M059J (cell line): ENCODE measurements around the gene AACS. TPM values are rescaled to one million over a fixed set of nuclear protein-coding genes. Genes with fewer than 3 reads are reported as not detected.

Experiments
- DNase-seq: peaks from one replicate; pipeline ENCODE4 v3.0.0-alpha.2; 2012; ENCODE audit warnings: low read depth
- total RNA-seq: library from RNA; depleted of rRNA; stranded (reverse); fragments of >200 nt; shearing (Covaris generic); gene quantifications from 2 replicates; pipeline ENCODE4 v1.2.3, GENCODE V29; 2014

Gene AACS
- total RNA-seq, 1 experiment from 2014 or later, result 25.3 TPM

DNA sequence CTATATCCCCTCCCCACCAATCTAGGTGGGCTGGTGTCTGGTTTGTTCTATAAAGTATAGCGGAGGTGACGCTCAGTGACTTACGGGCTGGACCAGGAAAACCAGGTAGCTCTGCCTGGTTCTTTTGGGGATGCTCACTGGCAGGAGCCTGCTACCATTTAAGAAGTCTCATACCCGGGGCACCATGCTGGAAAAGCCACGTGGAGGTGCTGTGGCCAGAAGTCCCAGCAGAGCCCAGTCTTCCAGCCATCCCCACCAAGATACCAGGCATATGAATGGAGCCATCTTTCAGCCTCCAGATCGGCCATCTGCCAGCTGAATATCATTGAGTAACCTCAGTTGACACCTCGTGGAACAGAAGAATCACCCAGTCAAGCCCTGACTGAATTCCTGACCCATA lies 87.2 kb downstream of the AACS start:
- no peak for DNase-seq

DNA sequence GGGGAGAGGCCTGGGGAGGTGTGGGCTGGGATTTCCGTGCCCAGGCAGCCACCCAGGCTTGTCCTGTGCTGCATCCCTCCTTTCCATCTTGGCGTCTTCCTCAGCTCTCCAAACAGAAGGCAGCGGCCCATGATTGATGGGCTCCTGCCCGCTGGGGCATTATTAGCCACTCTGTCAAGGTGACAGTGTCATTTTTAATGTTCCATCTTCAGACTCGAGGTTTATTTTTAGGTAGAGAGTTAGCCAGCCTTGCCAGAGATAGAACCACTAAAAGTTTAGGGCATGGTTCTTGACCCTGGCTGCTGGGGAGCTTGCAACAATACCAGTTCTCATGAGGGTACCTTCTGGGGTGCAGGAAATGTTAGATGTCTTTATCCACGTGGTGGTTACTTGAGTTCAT lies 90.1 kb downstream of the AACS start:
- no peak for DNase-seq

DNA sequence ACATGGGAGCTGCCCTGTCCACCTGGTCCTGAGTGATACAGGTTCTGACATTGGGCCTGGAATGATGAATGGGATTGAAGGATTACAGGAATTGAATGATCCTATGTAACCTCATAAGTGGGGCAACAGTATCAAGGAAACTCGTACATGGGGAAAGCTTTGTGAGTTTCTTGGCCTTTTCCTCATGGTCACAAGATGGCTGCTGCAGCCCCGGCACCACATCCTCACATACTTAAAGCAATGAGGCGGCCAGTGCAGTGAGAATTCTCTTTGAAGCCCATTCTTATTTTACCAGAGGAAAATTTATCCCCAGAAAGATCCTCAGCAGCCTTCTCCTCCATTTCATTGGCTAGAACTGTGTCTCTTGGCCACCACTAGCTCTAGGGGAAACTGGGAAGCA lies 91.9 kb downstream of the AACS start:
- DNase-seq, result no peak

DNA sequence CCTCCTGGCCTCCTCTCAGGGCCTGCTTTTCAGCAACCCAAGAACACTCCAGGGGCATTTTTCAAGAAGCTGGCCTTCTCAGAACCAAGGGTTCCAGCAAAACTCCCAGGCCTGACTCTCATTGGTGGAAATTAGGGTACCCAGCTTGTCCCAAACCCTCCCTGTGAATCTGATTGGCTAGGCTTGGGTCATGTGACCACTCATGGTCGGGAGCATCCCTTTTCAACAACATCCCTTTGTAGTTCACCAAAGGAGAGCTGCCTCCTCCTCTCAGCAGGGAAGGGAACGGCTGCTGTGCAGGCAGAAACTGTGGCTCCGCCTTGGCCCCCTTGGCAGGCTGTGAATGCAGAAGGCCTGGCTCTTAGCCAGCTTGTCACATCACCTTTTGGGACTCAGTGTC lies 94.5 kb downstream of the AACS start:
- DNase-seq, result no peak

DNA sequence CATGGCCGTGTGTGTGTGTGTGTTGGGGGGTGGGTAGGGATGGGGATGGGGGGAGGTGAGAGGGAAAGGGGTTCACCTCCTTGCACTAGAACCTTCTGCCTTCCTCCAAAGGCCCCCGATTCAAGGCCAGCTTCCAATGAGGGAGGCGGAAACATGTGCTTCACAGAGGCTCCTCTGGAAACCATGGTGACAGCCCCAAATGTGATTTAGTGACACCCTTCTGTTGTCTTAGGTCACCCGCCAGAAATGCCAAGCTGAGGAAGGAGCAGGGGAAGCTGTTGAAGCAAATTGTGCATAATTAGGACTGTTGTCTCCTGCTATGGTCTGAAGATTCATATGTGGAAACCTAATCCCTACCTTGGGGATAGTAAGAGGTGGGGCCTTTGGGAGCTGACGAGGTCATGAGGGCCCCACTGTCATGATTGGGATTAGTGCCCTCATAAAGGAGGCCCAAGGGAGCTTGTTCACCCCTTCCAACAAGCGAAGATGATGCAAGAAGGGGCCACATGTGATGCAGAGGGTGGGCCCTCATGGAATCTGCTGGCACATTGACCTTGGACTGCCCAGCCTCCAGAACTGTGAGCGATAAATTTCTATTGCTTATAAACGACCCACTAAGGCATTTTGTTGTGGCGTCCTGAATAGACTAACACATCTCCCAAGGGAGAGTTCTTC lies 95.2 kb downstream of the AACS start:
- no peak for DNase-seq

DNA sequence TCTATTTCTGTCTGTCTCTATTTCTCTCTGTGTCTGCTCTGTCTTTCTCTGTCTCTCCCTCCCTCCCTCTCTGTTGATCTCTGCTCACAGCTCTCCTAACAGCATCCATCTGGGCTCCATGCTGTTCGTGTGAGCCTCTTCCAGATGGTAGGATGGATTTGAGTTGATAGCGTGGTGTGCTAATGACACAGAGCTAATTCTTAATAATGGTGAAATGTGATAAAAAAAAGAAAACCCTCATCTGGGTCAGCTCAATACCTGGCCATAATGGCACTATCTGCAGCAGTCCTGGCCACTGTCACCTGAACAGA lies 96.4 kb downstream of the AACS start:
- no peak for DNase-seq

DNA sequence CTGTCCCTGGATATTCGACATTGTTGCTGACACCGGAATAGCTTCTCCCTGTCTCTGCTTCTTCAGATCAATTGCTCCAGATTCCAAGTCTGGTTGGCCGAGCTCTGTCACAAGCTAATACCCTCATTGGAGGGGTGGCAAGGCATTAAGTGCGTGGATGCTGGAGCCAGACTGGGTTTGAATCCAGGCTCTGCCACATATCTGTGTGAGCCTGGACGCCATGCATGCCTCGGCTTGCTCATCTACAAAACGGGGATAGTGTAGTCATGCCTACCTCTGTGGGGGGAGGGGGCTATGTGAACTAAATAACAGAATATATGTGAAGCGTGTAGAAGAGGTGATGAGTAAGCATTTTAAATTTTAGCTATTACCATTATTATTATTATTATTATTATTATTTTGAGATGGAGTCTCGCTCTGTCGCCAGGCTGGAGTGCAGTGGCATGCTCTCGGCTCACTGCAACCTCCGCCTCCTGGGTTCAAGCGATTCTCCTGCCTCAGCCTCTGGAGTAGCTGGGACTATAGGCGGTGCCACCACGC lies 97.3 kb downstream of the AACS start:
- no peak for DNase-seq

DNA sequence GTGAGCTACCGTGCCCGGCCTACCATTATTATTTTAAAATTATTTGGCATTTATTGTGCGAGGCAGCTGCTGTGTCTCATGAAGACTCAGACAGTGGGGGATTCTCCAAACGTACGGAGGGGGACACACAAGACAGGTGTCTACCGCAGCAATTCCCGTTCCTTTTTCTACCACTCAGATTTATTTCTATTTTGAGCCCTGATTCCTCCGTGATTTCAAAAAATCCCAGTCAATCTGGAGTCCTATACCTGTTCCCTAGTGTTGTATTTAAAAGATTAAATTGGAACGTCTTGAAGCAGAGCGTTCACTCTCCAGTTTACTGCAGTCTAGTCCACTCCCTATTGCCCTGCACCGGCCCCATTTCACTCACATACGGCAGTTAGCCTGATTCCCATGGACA lies 97.9 kb downstream of the AACS start:
- DNase-seq, result no peak

DNA sequence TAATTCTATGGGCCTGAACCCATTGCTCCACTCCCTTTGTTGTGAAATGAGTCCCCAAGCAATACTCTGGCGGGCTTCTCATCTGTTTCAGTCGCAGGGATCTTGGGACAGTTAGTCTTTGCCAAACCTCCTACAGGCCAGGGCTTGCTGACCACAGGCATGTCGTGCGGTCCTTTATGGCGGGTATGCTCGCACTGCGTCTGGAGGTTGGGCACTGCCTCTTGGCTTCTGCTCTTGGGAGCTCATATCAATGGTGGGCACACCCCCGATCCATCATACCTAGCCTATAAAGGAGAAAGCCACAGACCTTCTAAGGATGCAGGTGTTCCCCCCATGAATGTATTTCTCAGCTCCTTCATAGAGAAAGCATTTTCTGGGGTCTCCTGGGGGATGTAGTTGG lies 99.3 kb downstream of the AACS start:
- DNase-seq, result no peak

DNA sequence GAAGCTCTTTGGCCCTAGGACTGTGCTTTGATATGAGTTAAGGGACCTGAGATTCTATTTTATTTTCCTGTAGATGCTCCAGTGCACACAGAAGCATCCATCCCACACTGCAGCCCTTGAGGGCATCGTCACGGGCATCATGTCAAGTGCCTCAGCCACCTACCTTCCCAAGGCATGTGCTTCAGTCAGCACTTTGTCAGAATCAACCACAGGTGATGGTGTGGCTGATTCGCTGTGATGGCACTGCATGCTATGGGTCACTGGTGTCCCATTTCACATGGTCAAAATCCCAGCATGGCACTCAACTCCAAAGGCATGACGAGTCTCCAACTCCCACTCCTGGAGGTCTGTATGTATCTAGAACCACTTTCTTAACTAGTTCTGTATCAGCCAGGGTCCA lies 100.8 kb downstream of the AACS start:
- DNase-seq, result peak; percentile 48

DNA sequence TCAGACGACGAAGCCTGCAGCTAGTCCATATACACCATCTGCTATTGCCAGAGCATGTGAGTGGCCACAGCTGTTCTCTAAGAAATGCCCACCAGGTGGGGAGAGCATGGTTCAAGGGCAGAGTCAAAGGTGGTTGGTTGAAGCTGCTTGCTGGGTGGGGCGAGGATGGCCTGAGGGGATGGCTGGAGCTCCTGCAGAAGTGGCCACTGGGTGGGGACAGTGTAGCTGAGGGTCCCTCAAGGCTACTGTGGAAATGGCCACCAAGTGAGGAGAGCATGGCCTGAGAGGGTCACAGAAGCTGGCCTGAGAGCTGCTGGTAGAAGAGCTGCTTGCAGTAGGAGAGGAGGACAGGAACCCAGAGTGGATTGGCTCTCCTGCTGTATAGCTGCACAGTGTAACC lies 102.4 kb downstream of the AACS start:
- no peak for DNase-seq

DNA sequence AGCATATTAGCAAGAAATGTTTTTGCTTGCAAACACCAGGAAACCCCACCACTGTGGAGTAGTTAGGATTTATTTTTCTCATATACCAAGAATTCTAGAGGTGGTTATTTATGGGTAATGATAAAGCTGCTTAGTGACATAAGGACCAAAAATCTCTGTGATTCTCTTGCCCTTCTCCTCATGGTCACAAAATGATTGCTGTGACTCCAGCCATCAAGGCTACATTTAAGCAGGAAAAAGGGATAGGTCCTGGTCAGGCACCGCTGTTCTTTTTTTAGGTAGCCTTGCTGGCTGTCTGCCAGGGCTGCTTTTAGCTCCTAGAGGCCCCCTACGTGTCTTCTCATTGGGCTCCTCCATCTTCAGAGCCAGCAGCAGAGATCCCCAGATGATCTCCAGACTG lies 104.2 kb downstream of the AACS start:
- DNase-seq, result no peak

DNA sequence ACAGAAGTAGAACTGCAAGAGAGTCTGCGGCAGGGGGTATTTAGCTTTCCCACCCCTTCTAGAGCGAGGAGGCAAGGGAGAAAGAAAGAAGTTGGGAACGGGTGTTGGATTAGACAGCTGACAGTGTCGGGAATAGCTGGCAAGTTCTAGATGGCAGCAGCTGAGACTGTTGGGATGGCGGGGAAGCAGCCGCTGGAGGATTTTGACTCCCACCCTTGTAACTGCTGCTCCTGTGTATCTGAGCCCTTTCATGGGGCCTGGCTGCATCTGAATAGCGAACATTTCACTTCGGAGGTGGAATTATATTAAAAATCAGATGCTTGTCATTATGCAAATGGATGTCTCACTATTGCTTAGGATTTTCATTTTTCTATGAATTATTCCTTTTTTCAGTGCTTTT lies 104.6 kb downstream of the AACS start:
- no peak for DNase-seq

DNA sequence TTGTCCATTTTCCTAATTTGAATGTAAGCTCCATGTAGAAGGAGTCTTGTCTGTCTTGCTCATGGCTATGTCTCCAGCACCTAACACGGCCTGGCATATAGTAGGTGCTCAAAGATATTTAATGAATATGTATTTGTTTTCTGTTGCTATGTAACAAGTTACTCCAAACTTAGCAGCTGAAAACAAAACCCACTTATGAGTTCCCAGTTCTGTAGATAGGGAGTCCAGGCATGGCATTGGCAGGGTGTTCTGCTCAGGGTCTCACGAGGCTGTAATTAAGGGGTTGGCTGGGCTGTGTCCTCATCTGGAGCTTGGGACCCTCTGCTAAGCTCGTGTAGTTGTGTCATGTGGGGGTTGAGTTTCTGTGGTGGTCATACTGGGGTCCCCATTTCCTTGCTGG lies 106.0 kb downstream of the AACS start:
- no peak for DNase-seq

DNA sequence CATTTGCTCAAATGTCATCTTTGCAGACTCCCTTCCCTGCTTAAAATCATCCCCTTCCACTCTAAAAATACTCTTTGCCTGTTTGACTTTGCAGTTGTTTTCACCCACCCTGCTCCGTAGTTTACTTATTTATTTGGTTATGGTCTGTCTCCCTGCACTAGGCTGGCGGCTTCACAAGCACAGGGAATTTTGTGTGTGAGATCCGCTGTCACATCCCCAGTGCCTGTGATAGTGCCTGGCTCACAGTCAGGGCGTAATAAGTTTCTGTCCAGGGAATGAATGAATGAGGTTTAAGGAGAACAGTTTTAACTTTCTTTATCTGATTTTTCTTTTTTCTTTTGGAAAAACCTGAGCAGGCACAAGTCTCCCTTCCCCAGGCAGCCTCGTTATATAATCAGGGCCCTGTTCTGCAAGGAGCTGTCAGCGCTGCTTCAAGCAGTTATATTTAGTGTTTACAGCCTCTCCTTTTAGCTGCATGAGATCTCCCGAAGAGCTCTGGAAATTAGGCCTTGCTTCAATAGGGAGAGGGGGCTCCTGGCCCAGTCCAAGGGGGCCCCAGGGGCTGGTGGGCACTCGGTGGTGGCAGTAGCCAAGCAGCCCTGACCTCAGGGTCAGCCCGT lies 107.1 kb downstream of the AACS start:
- no peak for DNase-seq

DNA sequence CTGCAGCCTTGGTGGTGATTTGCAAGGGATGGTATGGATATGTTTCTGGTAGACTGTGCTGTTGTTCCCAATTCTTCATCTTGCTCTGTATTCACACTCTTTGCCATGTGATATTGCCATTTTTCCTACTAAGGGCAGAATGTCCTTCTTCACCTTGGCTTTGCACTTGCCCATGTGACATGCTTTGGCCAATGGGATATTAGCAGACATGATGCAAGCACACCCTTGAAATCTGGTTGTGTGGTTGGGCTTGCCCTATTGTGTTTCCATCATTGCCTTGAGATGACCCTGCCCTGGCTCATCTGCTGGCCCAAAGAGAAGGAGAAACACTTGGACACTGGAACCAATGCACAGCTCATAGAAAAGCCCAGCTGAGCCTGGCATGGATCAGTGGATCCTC lies 110.3 kb downstream of the AACS start:
- no peak for DNase-seq

DNA sequence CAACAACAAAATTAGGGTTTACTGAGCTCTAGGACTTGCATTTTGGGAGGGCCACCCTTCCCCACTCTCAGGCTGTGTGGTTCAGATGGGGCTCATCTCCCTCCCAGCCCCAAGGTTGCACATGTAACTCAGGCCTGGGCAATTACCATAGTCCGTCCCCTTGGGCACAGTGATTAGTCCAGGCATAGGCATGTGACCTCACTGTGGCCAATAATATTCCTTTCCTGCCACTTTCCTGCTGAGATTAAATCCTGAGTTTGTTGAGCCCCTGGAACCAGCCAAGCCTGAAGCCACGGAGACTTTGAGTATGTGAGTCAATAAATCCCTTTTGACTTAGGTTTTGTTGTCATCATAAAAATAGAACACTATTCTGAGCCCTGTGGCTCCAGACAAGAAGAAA lies 113.0 kb downstream of the AACS start:
- DNase-seq, result no peak

DNA sequence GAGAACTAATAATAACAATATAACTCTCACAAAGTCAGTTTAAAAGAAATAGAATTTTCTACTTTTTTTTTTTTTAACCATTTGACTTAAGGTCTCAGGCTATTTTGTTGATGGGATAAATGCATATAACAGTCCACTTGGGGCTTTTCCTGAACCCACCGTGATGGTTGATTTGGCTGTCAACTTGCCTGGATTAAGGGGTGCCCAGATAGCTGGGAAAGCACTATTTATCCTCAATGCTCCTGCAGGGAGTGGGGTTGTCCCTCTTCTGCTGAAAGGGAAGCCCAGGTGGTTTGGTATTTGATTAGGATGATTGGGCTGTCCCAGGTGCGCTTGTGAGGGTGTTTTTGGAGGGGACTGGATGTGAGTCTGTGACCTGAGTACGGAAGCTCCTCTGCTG lies 114.9 kb downstream of the AACS start:
- DNase-seq, result no peak

DNA sequence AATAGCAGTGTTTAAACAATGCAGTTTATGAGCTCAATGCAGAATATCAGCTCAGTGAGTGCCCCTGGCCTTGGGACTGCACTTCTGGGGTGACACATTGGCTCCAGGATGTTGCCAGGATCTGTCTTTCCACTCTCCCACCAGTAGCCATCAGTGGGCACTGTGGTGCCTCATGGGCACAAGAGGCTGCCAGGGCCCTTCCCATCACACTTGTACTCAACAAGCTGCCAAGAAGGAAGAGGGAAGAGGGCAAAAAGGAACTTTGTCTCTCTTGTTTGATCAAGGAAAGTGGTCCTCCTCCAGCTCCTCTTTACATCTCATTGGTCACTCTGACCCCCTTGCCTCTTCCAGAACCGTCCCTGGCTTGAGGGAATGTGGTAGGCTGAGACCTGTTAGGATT lies 115.9 kb downstream of the AACS start:
- no peak for DNase-seq

DNA sequence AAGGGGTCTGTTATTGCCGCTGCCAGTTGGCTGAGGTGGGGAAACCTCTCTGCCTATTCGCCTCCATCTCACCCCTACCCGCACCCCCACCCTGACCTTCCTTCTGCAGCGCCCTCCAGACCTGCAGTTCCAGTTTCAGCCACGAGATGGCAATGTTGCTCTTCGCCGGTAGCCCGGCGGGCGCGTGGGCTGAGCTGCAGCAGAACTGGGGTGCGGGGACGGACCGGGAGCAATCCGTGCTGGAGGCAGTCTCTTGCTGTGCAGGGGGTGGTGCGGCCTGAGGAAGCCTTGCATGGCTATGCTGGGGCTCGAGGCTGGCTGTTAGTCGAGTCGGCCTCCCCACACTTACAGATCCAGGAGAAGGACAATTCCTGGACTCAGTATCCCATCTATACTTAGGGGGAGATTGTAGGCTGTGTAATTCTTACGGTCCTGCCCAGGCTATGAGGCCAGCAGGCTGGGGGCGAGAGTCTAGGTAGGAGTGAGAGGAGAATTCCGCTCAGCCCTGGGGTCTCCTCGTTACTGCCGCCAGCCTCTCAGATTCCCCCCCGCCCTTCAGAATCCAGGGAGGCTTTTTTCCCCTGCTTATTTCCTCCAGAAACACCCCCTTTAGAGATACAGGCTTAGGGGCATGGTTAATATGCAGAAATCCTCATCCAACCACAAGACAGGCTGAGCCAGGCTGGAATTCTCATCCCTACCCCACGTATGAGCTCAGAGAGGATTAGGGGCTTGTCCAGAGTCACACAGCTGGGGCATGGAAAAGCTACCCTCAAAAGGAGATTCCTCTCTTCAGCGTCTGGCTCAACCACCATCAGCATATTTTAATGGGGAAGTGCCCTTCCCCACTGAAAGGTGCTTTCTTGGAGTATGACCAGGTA lies 118.2 kb downstream of the AACS start:
- peak; percentile 62 for DNase-seq

DNA sequence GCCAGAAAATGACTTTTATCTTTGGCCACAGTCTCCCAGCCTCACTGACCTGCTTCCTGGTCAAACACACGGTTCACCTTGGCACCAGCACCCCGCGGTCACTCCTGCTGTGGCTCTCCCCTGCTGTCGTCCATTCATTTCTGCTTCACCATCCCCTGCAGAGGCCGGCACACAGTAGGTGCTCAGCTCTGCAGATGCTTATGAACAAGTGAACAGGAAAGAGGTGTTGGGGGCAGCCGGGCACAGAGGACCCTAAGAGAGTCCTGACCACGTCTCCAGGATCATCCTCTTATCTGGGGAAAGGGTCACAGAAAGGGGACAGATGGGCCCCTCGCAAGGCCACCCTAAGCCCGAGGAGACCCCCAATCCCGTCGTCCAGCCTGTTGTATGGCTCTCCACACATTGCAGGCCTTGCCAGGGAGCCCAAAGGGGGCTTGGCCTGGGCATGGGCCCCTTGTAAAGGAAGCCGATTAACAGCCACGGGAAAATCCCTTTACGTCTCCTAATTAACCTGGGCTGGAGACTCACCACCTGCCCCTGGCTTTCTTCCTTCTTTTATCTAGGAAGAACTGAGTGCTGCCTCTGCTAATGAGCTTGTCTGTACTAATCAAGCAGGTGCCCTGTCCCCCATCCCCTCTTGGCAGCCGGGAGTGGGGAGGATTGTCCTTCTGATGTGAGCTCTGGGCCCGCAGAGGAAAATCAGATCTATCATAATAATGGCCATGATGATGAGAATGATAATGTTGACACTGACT lies 119.2 kb downstream of the AACS start:
- no peak for DNase-seq

DNA sequence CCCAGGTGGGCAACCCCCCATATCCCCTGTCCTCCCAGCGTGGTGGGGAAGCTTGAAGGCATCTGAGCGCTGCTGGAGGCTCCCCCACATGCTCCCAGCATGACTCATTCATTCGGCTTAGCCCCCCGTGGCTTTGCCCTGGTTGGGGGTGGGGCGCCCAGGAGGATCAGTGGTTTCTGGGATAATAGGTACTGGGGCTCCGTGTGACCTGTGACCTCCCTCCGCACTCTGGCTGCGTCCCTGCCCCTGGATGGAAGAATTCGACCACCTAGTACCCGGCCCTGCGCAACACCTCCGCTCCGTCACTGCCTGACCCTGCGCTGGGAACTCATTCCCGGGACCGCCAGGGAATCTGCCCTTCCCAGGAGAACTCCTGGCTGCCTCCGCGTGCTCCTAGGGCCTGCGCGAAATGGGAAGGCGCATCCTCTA lies 120.1 kb downstream of the AACS start:
- no peak for DNase-seq
